ENCODE data around the gene NEGR1.

The NEGR1 gene

DNA sequence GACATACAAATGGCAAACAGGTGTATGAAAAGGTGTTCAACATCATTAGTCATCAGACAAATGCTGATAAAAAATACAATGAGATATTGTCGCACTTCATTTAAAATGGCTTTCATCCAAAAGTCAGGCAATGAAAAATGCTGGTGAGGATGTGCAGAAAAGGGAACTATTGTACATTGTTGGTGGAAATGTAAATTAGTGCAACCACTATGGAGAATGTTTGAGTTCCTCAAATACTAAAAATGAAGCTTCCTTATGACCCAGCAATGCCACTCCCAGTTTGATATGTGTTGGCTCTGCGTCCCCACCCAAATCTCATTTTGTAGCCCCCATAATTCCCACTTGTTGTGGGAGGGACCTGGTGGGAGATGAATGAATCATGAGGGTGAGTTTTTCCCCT is 891.8 kb downstream of the NEGR1 start:
- DNase-seq (ENCODE audit: low read depth, low spot score): no peak

DNA sequence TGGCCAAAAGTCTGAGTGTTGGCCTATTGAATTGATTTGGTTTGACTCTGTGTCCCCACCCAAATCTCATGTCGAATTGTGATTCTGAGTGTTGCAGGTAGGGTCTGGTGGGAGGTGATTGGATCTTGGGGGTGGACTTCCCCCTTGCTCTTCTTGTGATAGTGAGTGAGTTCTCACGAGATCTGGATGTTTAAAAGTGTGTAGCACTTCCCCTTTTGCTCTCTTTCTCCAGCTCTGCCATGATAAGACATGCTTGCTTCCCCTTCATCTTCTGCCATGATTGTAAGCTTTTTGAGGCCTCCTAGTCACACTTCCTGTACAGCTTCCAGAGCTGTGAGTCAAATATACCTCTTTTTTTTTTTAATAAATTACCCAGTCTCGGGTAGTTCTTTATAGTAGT is 904.5 kb downstream of the NEGR1 start:
- DNase-seq (ENCODE audit: low read depth, low spot score): no peak

DNA sequence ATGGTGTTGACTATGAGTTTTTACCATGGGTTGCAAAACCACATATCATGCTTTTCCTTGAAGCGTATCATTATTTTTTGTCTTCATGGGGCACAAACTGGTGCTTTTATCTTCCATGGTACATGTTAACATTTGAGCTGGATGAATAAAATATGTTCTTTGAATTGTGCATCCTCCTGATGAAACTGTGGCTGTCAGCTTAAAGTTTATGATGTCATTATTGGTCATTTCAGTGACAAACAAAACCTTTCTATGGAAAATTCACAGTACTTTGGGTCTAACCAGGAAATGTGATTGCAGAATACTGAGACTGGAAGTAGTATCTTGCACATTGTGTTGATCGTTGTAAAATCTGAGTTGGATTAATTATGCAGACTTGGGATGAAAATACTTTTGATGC is 909.8 kb downstream of the NEGR1 start:
- no peak for DNase-seq (ENCODE audit: low read depth, low spot score)

DNA sequence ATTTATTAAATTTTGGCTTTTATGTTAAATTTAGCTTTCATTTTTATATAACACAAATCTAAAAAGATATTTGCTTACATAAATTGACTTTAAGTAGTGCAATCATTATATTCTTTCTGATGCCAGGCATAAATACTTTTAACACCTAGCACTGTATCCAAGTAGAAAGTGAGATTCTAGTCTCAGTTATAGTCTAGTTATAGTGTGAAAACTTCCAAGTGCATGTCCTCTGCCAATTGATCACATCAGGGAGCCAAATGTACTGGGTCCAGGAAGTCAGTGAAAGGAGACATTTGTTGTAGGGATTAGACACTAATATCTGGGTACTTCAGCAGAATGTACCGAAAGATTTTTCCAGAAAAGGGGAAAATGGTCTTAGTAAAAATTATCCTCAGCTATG is 910.8 kb downstream of the NEGR1 start:
- DNase-seq (ENCODE audit: low read depth, low spot score): no peak

DNA sequence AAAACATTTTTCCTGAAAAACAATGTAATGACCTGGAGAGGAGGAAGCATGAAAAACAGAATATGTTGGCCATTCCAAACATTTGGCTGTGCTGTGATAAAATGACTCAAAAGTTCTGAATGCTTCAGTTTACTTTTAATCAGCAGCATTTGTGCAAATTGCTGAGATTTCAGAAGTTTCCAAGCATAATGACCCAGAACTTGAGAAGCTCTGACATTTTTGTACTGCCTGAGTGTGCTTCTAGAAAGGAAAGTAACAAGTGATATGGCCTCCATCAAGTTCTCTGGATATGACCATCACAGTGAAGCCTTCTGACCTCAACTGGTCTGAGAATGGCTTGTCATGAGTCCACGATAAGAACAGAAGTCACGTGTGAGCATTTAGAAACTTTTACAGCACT is 918.1 kb downstream of the NEGR1 start:
- no peak for DNase-seq (ENCODE audit: low read depth, low spot score)

DNA sequence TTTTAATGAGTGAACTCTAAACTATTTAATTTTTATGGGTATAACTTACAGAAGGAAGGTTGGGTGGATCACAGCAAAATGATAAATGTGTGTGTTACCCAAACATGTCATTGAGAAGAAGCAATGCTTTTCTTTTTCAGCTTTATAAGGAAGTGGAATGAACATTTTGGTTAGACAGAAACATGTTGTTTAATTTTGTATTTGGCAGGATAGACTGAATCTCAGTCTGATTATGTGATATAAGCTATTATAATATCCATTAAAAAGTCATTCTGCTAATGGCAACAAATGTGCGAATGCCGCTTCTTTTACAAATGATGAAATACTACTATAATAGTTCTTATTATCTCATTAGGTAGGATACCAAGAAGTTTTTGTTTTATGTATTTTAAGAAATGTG is 919.6 kb downstream of the NEGR1 start:
- no peak for DNase-seq (ENCODE audit: low read depth, low spot score)

DNA sequence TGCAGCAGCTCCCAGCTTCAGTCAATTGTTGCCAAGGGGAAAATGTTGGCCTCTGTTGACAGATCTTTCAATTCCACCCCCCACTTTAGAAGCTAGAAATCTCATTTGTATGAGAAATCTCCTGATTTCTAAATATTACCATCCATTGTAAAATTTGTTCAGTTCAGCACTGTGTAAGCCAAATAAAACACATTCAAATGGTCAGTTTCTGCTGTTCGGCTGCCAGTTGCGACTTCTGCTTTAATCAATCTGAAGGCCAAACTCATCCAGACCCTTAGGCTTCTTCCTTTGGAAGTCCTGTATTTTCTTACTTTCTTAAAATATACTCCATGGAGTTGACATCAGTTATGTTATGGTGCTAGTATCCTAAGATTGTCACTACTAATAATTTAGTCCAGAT is 920.3 kb downstream of the NEGR1 start:
- no peak for DNase-seq (ENCODE audit: low read depth, low spot score)

DNA sequence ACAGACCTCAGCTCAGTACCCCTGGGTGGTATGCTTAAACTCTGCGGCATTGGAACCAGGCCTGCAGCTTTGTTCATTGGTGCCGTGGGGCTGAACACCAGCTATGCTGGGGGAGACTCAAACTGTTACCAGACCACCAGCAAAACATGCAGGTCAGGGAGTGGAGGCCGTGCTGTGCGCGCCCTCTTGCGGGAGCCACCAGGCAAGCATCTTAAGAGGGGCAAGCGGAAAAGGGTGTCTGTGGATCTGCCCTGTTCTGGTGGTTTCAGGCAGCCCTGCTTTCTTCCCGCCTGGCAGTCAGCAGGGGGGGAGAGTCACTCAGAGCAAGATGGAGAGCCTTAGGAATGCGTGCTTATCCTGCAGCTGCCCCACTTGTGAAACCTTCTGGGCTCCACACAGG is 924.6 kb downstream of the NEGR1 start:
- DNase-seq (ENCODE audit: low read depth, low spot score): peak; percentile 60

DNA sequence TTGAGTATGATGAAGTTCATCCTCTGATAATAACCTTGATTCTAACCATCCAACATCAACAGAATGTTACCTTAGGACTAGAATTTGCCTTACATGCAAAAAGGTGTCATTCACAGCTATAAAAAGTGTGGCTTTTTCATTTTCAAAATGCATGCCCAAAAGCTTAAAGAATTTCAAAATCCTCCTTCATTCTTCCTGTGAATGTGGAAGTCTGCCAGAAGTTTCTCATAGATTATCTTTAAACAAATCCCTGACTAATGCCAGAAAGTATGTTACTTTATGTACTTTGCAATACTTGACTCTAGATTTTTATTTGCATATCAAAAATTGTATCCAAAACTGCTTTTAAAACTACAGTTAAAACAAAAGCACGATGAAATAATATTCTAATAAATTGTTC is 930.9 kb downstream of the NEGR1 start:
- no peak for DNase-seq (ENCODE audit: low read depth, low spot score)

DNA sequence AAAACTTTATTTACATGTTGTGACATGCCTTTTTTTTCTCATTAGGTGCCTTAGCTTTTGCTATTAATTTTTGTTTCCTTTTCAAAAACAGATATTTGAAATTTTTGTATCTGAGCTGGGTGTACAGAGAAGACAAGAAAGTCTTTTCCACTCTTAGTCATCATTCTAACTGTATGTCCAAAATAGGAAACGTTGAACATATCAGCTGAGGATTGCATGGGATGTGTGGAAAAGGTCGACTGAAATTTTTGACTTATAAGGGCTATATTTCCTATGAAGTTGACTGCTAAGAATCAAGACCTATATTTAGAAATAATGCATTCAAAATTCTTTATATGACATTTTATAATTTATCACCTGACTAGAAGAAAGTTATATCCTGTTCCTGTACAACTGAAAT is 931.5 kb downstream of the NEGR1 start:
- DNase-seq (ENCODE audit: low read depth, low spot score): no peak

DNA sequence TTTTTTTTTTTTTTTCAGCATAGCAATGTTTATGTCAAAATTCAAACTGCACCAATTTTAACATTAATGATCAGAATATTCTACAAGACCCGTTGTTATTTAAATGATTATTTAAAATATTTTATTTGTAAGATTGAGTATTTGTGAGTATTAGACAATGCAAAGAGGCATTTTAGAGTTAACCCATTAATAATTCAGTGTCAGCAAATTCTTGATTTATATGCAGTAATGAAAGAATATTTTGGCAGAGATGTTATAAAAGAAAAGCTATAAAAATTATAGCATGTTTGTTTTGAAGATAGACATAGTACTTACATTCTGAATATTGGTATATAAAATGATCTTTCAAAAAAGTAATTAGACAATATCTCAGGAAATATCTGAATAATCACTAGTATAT is 932.0 kb downstream of the NEGR1 start:
- no peak for DNase-seq (ENCODE audit: low read depth, low spot score)

Measured in ELF-1 (cell line).